Esophagus muscularis mucosa (tissue), 3 donors: ENCODE data around the gene RXRA.

Source experiments
- POLR2A ChIP-seq: fragments of 450-650 bp; IDR thresholded peaks from one replicate; pipeline ENCODE4 v1.6.1; 2017; ENCODE audit warnings: antibody characterized with exemption, moderate library complexity, mild to moderate bottlenecking, low read depth
- POLR2AphosphoS5 ChIP-seq, 2 donors: sonication (generic); formaldehyde crosslinking; IDR thresholded peaks; one replicate each; pipeline ENCODE4 v1.6.1; 2017; ENCODE audit warnings: antibody characterized with exemption in 2 of 2
- TF ChIP-seq, protein P1 (sequence below), 3 experiments: fragments of 200-600 bp in 2 of 3; fragments of 450-650 bp in 1 of 3; sonication (generic) in 2 of 3; IDR thresholded peaks; one replicate each; pipeline ENCODE4 v1.5.1; 2017 to 2019; ENCODE audit warnings: antibody characterized with exemption in 3 of 3, mild to moderate bottlenecking in 2 of 3, moderate library complexity in 1 of 3

DNA sequence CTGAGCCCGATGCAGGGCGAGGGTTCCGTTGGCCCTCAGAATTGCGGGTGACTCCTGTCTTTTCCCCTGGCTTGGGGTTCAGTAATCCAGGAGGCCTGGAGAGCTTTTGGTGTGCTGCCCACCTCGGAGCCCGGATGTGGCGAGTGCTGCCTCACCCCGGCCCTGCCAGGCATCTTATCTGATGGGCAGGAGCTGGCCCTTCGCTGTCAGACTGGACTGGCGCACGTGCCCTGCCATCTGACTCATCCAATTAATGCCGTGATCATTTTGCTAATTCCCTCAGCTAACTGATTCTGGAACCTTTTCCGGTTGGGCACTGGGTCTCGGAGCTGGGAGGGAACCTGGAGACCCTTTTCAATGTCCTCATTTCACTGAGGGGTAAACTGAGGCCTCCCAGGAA is 34.6 kb downstream of the RXRA start:
- TF ChIP-seq POLR2AphosphoS5 (IDR thresholded peaks at IDR 0.05): no peak
- TF ChIP-seq, protein P1, sequence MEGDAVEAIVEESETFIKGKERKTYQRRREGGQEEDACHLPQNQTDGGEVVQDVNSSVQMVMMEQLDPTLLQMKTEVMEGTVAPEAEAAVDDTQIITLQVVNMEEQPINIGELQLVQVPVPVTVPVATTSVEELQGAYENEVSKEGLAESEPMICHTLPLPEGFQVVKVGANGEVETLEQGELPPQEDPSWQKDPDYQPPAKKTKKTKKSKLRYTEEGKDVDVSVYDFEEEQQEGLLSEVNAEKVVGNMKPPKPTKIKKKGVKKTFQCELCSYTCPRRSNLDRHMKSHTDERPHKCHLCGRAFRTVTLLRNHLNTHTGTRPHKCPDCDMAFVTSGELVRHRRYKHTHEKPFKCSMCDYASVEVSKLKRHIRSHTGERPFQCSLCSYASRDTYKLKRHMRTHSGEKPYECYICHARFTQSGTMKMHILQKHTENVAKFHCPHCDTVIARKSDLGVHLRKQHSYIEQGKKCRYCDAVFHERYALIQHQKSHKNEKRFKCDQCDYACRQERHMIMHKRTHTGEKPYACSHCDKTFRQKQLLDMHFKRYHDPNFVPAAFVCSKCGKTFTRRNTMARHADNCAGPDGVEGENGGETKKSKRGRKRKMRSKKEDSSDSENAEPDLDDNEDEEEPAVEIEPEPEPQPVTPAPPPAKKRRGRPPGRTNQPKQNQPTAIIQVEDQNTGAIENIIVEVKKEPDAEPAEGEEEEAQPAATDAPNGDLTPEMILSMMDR (IDR thresholded peaks at IDR 0.05): no peak
- TF ChIP-seq POLR2A: no peak
